HUES6 (cell line): Measurements from ENCODE around the gene CDC42EP4.

Source experiments
- H3K27ac ChIP-seq: 2 replicates; pipeline ENCODE4 v1.7.0; 2013; ENCODE audit warnings: low read depth, mild to moderate bottlenecking, low read length, inconsistent platforms
- H3K27me3 ChIP-seq: 2 replicates; pipeline ENCODE4 v1.6.1; 2013; ENCODE audit warnings: low read length; ENCODE audit not compliant: control insufficient read depth, insufficient read depth
- H3K36me3 ChIP-seq: 2 replicates; pipeline ENCODE4 v1.6.1; 2013; ENCODE audit warnings: low read length; ENCODE audit not compliant: control insufficient read depth, insufficient read depth
- H3K4me1 ChIP-seq: 2 replicates; pipeline ENCODE4 v1.6.1; 2013; ENCODE audit warnings: low read length; ENCODE audit not compliant: control insufficient read depth, insufficient read depth
- H3K4me3 ChIP-seq: 2 replicates; pipeline ENCODE4 v1.5.1; 2013; ENCODE audit warnings: low read depth, low read length
- H3K9ac ChIP-seq: one replicate; pipeline ENCODE4 v1.6.1; 2013; ENCODE audit warnings: mild to moderate bottlenecking, low read length
- H3K9me3 ChIP-seq: 2 replicates; pipeline ENCODE4 v1.6.1; 2013; ENCODE audit warnings: low read depth, low read length; ENCODE audit not compliant: control insufficient read depth, insufficient read depth

The CDC42EP4 gene

DNA sequence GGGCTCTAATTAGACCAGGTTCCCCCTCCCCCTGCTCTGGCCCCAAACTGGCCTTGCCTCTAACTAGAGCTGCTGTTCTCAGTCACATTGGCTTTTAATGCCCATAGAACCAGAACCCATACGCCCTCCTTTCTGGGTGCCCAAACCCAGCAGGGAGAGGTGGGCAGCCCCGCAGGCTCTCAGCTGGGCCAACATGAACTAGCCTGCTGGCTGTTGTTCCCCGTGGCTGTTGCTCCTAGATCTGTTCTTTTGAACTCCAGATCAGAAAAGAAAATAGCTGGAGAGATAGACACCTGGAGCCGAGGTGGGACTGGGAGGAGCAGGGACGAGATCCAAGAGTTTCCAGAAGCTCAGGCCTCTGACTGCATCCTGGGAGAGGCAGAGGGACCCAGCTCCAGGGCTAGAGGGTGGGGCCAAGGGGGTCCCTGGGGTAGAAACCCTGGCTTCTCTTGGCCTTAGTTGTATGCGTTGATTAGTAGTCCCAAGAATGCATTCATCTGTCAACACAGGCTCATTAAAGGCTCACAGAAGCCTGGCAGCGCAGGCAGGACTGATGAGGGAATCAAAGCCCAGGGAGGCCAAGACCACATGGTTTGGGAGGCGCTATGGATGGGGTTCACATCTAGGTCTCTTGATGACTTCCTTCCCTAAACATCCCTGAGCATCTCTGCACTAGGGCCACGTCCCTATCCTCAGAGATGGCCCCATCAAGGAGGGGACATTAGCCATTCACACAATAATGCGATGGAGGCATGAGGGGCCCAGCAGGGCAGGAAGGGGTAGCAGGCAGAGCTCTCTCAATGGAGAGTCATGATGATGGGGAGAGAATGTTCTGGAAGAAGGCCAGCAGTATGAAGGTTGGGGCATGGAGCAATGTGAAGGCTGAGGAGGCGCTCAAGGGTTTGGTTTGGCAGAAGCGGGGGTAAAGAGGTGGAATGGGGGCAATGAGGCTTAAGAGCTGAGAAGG, 48.8 kb downstream of the CDC42EP4 start:
- H3K27ac ChIP-seq = no peak overlapping the region
- no peaks in the 10 kb centered on the region for H3K36me3 ChIP-seq
- H3K4me3 ChIP-seq = peak overlapping the region; percentile 25; the same call in 1 of the 2 replicates

DNA sequence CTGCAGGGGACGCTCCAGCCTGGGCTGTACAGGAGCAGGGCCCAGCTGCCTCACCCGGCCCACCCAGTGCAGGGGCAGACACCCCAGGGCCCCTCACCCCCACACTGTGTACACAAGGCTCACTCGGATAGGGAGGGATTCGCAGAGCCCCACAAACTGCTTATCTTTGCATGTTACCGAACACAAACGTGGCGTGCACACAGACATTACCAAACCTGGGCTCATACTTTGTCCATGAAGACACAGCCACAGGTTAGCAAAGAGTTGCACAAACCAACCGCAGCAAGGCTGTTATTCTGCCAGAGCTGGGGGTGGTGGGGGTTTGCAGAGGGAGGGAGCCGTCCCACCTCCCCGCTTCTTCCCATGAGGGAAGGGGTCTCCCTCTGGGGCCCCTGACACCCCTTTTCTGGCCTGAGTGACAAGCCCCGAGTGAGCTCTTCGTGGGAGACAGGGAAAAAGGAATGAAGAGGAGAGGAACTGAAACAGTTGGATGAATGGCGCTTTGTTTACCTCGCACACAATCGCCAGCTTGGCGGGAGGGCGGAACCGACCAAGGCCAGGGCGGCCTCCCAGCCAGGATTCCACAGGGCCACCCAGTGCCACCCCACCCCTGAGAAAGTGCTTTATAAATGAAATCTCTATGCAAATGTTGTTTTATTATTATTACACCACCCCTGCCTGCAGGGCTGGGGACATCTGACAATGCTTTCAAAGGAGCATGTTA, 49.7 kb downstream of the CDC42EP4 start:
- peak overlapping the region; percentile 25; the same call in 1 of the 2 replicates for H3K4me3 ChIP-seq
- peaks cover 20% of the 10 kb centered on the region for H3K4me1 ChIP-seq
- H3K36me3 ChIP-seq = no peaks in the 10 kb centered on the region
- peaks cover 9% of the 10 kb centered on the region; the same call in 1 of the 2 replicates for H3K27me3 ChIP-seq
- no peak overlapping the region for H3K27ac ChIP-seq
- no peaks in the 10 kb centered on the region for H3K9me3 ChIP-seq
- H3K9ac ChIP-seq = peak overlapping the region; percentile 41

More for the DNA sequence above, 48.8 kb downstream of the CDC42EP4 start:
- Histone ChIP-seq H3K27me3 (peaks cover 9% of the 10 kb centered on the region; the same call in 1 of the 2 replicates), H3K4me1 (peaks cover 20% of the 10 kb centered on the region), H3K9me3 (no peaks in the 10 kb centered on the region), H3K9ac (no peak overlapping the region)

DNA sequence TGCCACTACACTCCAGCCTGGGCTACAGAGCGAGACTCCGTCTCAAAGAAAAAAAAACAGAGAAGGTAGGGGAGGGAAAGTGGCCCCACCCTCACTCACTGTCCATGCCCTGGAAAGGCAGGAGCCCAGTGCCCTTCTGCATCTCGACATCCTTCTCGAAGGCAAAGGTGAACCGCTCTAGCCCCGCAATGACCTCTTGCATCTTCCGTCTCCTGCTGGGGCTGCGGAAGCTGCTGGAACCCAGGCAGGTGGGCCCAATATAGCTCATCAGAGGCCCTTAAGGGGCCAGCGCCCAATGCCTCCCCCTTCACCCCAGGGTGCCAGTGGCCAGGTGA, 50.2 kb downstream of the CDC42EP4 start, which contains the start of gene CPSF4L:
TSS of gene CPSF4L (minus strand) at position 264 of the 335 bp plus-strand sequence. CDS start at position 202, 62 bp downstream.
- peaks cover 9% of the 10 kb centered on the region; the same call in 1 of the 2 replicates for H3K27me3 ChIP-seq
- H3K9ac ChIP-seq = peak within 1 kb of the TSS; percentile 41
- H3K4me3 ChIP-seq = peak within 1 kb of the TSS; percentile 25; the same call in 1 of the 2 replicates
- H3K27ac ChIP-seq = no peak within 1 kb of the TSS
- peaks cover 20% of the 10 kb centered on the region for H3K4me1 ChIP-seq
- H3K36me3 ChIP-seq = no peaks in the 10 kb centered on the region
- H3K9me3 ChIP-seq = no peaks in the 10 kb centered on the region

DNA sequence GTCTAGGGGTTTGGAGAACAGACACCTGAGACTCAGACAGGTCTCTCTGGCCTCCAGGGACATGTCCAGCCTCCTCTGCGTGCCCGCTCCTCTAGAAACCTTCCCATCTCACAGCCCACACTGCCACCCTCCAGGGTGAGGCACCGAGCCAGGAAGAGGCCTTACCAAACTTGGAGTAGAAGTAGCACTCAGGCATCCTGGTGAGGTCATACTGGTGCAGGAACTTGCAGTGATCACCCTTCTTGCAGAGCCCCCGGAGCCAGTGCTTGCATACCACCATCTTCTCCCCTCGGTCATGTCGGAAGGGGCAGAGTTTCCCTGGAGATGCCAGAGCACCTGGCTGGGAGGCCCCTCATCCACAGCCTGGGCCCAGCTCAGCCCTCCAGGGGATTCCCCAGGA, 54.3 kb downstream of the CDC42EP4 start:
- H3K36me3 ChIP-seq = no peaks in the 10 kb centered on the region
- H3K27me3 ChIP-seq = 0 out of 2 replicates have a peak, but pooled peaks cover 3% of the 10 kb centered on the region
- no peak overlapping the region for H3K9ac ChIP-seq
- H3K4me3 ChIP-seq = no peak overlapping the region
- no peak overlapping the region for H3K27ac ChIP-seq
- H3K9me3 ChIP-seq = no peaks in the 10 kb centered on the region
- peaks cover 18% of the 10 kb centered on the region for H3K4me1 ChIP-seq

DNA sequence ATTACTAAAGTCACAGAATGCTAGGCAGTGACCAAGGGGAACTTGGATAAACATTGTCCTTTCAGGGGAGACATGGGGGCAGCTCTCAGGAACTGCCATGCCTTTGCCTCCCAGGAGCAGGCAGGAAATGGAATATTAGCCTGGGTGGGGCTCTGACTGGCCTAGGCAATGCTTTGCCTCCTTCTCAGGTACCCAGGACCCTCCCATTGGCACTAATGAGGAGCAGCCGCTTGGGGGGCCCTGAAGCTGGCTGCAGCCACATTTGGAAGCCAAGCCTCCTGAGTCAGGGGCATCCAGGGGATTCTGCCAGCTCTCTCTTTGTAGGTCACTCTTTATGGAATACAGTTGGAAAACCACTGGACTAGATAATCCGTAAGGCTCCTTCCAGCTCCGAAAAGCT, 55.6 kb downstream of the CDC42EP4 start:
- no peaks in the 10 kb centered on the region for H3K36me3 ChIP-seq
- 0 out of 2 replicates have a peak, but pooled peaks cover 3% of the 10 kb centered on the region for H3K27me3 ChIP-seq
- H3K9me3 ChIP-seq = no peaks in the 10 kb centered on the region
- peaks cover 7% of the 10 kb centered on the region for H3K4me1 ChIP-seq
- no peak overlapping the region for H3K4me3 ChIP-seq
- H3K9ac ChIP-seq = no peak overlapping the region
- no peak overlapping the region for H3K27ac ChIP-seq

DNA sequence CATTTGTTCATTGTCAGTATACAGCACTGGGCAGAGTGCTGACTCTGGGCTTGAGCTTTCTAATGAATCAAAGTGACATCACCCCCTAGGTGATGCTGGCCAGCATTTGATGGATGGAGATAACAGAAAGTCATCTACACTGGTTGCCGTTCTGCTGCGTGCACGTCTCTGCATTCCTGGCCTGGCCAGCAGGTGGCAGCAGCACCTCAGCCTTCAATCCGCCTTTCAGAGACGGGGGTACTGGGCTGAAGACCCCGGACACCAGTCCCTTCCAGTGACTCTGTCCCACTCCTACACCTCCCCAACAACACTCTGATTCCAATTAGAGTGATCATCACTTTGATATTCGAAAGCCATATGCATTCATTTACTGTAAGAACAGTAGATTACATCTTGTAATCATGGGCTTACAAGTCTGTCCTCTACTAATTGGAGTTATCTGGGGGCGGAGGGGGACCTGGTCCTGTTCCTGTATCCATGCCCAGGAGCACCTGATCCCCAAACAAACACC, 56.1 kb downstream of the CDC42EP4 start:
- Histone ChIP-seq H3K9ac (no peak overlapping the region), H3K27me3 (no peaks in the 10 kb centered on the region), H3K4me3 (no peak overlapping the region), H3K9me3 (no peaks in the 10 kb centered on the region), H3K27ac (no peak overlapping the region), H3K36me3 (no peaks in the 10 kb centered on the region), H3K4me1 (peaks cover 7% of the 10 kb centered on the region)

DNA sequence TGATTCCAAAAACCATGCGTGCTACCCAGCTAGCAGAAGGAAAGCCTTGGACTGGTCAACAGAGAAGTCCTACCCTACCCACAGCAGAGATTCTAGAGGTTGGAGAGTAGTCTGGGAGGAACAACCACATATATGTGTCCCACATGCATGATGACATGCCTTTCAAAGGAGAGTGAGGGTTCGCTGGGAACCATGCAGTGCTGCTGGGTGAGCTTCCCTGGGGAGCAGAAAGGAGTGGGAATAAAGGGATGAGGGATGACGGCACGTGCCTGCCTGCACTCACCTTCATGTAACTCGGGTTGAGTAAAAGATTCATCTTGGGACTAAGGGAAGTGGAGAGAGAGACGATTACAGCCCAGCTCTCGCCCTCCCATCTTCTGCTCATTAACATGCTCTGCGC, 59.9 kb downstream of the CDC42EP4 start:
- Histone ChIP-seq H3K9ac (no peak overlapping the region), H3K27me3 (no peaks in the 10 kb centered on the region), H3K36me3 (peaks cover 17% of the 10 kb centered on the region), H3K4me3 (no peak overlapping the region), H3K9me3 (no peaks in the 10 kb centered on the region), H3K27ac (no peak overlapping the region), H3K4me1 (peaks cover 7% of the 10 kb centered on the region)

DNA sequence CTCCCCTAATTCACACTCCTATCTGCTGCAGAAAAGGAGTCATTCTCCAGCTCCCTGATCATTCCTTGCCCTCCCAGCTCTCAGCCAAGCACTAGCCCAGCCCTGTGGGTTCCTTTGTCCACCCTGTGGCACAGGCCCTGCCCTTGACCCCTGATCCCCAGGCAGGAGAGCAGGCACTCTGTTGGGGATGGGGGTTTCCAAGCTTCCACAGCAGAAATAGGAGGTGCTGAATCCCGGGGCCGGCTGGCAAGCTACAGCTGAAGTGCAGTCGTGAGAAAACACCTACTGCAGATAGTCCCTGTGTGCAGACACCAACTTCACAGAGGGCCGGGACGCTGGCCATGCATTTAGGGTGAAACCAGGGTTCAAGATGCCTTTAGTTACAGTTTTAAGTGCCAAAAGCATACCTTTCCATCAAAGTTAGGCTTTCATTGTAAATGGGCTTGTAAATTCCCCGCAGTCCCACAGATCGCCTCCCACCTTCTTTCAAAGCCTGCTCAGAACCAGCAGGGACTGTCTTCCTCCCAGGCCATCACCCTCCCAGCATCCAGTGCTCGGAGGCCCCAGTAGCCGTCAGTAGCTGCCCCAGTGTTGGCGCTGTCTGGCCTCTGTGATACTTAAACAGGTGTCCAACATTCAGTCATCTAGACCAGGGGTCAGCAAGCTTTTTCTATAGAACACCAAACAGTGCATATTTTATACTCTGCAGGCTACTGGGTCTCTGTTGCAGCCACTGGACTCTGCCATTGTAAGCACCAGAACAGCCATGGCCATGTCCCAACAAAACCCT, 60.8 kb downstream of the CDC42EP4 start:
- peaks cover 3% of the 10 kb centered on the region for H3K4me1 ChIP-seq
- H3K4me3 ChIP-seq = no peak overlapping the region
- peaks cover 21% of the 10 kb centered on the region for H3K36me3 ChIP-seq
- H3K9me3 ChIP-seq = no peaks in the 10 kb centered on the region
- no peak overlapping the region for H3K9ac ChIP-seq
- no peak overlapping the region for H3K27ac ChIP-seq
- no peaks in the 10 kb centered on the region for H3K27me3 ChIP-seq

DNA sequence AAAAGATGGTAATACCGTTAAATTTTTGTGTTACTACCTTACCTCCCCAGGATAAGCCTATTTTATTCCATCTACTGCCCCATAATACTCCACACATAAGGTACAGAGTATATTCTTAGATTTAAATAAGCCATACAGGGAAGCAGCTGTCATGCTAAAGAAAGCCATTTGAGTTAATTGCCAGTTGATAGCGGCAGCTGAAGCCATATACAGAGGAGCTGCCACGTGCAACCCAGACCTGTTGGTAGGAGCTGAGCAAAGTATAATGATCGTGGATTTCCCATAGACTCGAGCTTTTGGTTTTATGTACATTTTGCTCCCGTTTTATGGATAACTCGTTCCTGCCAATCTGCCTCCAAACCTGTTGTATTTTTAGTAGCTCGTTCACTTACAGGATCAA, 62.1 kb downstream of the CDC42EP4 start:
- Histone ChIP-seq H3K36me3 (peaks cover 29% of the 10 kb centered on the region), H3K9ac (no peak overlapping the region), H3K27me3 (no peaks in the 10 kb centered on the region), H3K4me3 (no peak overlapping the region), H3K9me3 (no peaks in the 10 kb centered on the region), H3K4me1 (no peaks in the 10 kb centered on the region; the same call in 1 of the 2 replicates), H3K27ac (no peak overlapping the region)

DNA sequence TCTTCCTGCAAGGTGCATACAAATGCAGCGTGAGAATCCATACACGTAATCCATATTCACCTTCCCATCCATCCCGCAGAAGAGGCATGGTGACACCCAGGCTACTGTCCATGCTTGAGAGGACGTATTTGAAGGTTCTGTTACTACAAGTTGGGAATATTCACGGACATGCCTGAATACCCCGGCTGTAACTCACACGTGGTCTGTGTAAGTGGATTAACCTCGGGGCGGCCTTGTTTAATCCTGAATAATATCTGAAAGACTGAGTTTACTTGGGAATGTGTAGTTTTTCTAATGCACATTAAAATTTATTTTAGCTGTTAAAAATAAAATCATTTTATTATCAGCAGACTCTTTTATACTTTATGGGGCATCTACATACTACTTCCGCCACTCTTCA, 63.3 kb downstream of the CDC42EP4 start:
- H3K27me3 ChIP-seq = no peaks in the 10 kb centered on the region
- no peaks in the 10 kb centered on the region; the same call in 1 of the 2 replicates for H3K4me1 ChIP-seq
- H3K4me3 ChIP-seq = no peak overlapping the region
- peaks cover 36% of the 10 kb centered on the region for H3K36me3 ChIP-seq
- no peak overlapping the region for H3K27ac ChIP-seq
- H3K9ac ChIP-seq = no peak overlapping the region
- no peaks in the 10 kb centered on the region for H3K9me3 ChIP-seq
